ENCODE data around the gene SOAT1. TPM values are rescaled to one million over a fixed set of nuclear protein-coding genes. Genes with fewer than 3 reads are reported as not detected.

SOAT1 gene
- total and polyA plus RNA-seq, 2 of the 4 experiments (the other 2 are of a cell fraction): 19.5 to 19.8 TPM

- H4K20me1 ChIP-seq (ENCODE audit: insufficient read depth, low read length): peaks cover 4% of the 10 kb centered on the region; the same call in 1 of the 2 replicates
- BruUV-seq (replicated peaks): no TSS peak
- no peak overlapping the region for H2BK120ac ChIP-seq (ENCODE audit: low read depth, low read length)
- in situ Hi-C loops (cut with MboI; ENCODE audit: low sequenced_read_pairs) (no loop called here), dilution Hi-C loops (cut with HindIII; ENCODE audit: low sequenced_read_pairs, unreplicated experiment) (no loop called here), intact Hi-C loops (cut with micrococcal nuclease) (loop anchor here (5.0 kb wide), 1 partner anchor 37 kb away; no protein-coding TSS in a partner anchor)
- WGBS, 2 experiments (ENCODE audit: extremely low coverage in 2 of 2, insufficient read length in 1 of 2): 90% methylated on average over 2 of the region's 3 CpGs; no CpG with 5 or more reads in 1 of the 2 experiments
- no peak overlapping the region for H3K27ac ChIP-seq (ENCODE audit: insufficient read depth, low read length)
- H3K36me3 ChIP-seq (ENCODE audit: control insufficient read depth, insufficient read depth, low read length): peaks cover 4% of the 10 kb centered on the region; the same call in 1 of the 2 replicates
- H3K4me2 ChIP-seq (ENCODE audit: low read depth, low read length): no peak overlapping the region
- DNase-seq (peak; percentile 28), ATAC-seq (ENCODE audit: low read depth) (no peak)
- no peak overlapping the region for H2BK5ac ChIP-seq (ENCODE audit: low read depth, low read length, poor library complexity, severe bottlenecking)
- H2AFZ ChIP-seq (replicated peaks; ENCODE audit: low read length, poor library complexity): no peak overlapping the region
- H3K23ac ChIP-seq (ENCODE audit: low read depth, low read length): no peak overlapping the region
- H3K56ac ChIP-seq (ENCODE audit: extremely low read depth, insufficient read depth, low read length): no peak overlapping the region
- CTCF ChIA-PET: no interaction called here
- H3K9ac ChIP-seq (ENCODE audit: low read depth, low read length): no peak overlapping the region
- H2BK20ac ChIP-seq (ENCODE audit: low read depth, low read length): no peak overlapping the region
- peaks cover 36 to 46% of the 10 kb centered on the region in 2 experiments for H3K79me1 ChIP-seq (ENCODE audit: low read depth in 1 of 2, low read length in 2 of 2)
- H3K18ac ChIP-seq (ENCODE audit: low read depth, low read length): no peak overlapping the region
- POLR2A ChIA-PET (ENCODE audit: unreplicated experiment): no interaction called here
- no peak overlapping the region for H3K14ac ChIP-seq (replicated peaks; ENCODE audit: low read depth, low read length)
- 0 out of 2 replicates have a peak, but pooled peaks cover 3% of the 10 kb centered on the region for H3K9me1 ChIP-seq (ENCODE audit: insufficient read depth, low read length)
- H4K91ac ChIP-seq (ENCODE audit: insufficient read depth, low read depth, low read length): no peak overlapping the region
- no peak overlapping the region for H4K8ac ChIP-seq (ENCODE audit: low read depth in 2 of 2, low read length in 2 of 2)
- no peaks in the 10 kb centered on the region for H3K27me3 ChIP-seq (ENCODE audit: control insufficient read depth, insufficient read depth, low read length)
- peaks cover 2% of the 10 kb centered on the region; the same call in 1 of the 2 replicates for H3K4me1 ChIP-seq (ENCODE audit: control insufficient read depth, insufficient read depth, low read length)
- H3K9me3 ChIP-seq (ENCODE audit: control insufficient read depth, insufficient read depth, low read length): no peaks in the 10 kb centered on the region
- no peak overlapping the region for H3K4me3 ChIP-seq (ENCODE audit: insufficient read depth, low read depth, low read length)
- H2AK9ac ChIP-seq (replicated peaks; ENCODE audit: low read depth, low read length, poor library complexity): no peak overlapping the region
- H2BK15ac ChIP-seq (ENCODE audit: low read depth, low read length): no peak overlapping the region
- no peak overlapping the region for H4K5ac ChIP-seq (ENCODE audit: low read depth, low read length)
- H3K4ac ChIP-seq (ENCODE audit: low read depth, low read length): no peak overlapping the region
- no peak overlapping the region for H2AK5ac ChIP-seq (ENCODE audit: low read depth, low read length)
- no peak for TF ChIP-seq CEBPB (IDR thresholded peaks at IDR 0.05; ENCODE audit: low read depth, low read length)
- no peak for TF ChIP-seq SMC3 (IDR thresholded peaks at IDR 0.05; ENCODE audit: low read depth, low read length)
- TF ChIP-seq, protein P1, sequence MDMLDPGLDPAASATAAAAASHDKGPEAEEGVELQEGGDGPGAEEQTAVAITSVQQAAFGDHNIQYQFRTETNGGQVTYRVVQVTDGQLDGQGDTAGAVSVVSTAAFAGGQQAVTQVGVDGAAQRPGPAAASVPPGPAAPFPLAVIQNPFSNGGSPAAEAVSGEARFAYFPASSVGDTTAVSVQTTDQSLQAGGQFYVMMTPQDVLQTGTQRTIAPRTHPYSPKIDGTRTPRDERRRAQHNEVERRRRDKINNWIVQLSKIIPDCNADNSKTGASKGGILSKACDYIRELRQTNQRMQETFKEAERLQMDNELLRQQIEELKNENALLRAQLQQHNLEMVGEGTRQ (IDR thresholded peaks at IDR 0.05; ENCODE audit: low read depth, low read length): no peak
- TF ChIP-seq FOS (IDR thresholded peaks at IDR 0.05; ENCODE audit: low read depth, low read length): no peak
- TF ChIP-seq RAD21 (IDR thresholded peaks at IDR 0.05; ENCODE audit: low read length): no peak
- no peak for TF ChIP-seq BHLHE40 (IDR thresholded peaks at IDR 0.05; ENCODE audit: low read depth, low read length)
- no peak for TF ChIP-seq CHD1 (IDR thresholded peaks at IDR 0.05; ENCODE audit: low read depth, low read length)
- TF ChIP-seq POLR2A (IDR thresholded peaks at IDR 0.05; ENCODE audit: low read depth, low read length): no peak
- TF ChIP-seq RFX5 (IDR thresholded peaks at IDR 0.05; ENCODE audit: low read depth, low read length): no peak
Observed at GRCh38 chr1:179314928-179315327, 21.3 kb downstream of the SOAT1 start.
